CD4-positive, alpha-beta T cell treated with Interleukin-12 subunit alpha and Interleukin-12 subunit beta, for 1 hour (primary cell): ENCODE measurements around the gene PIK3C2A.

ENCODE experiments used
- DNase-seq: peaks from one replicate; pipeline ENCODE4 v3.0.0-alpha.2; 2020

Gene PIK3C2A

DNA sequence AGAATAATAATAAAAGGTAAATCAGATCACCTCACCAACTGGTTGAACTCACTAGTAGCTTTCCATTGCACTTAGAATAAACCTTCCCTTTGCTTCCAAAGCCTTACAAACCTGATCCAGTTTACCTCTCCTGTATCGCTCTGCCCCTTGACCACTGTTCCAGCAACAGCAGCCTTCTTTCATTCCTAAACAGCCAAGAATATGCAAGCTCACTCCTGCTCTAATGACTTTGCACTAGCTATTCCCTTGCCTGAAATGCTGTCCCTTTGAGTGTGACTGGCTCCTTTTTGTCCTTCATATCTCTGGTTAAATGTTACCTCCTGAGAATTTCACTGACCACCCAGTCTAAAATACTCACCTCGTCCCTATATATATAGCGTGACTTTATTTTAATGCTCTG, 9.6 kb upstream of the PIK3C2A start:
- DNase-seq: no peak

DNA sequence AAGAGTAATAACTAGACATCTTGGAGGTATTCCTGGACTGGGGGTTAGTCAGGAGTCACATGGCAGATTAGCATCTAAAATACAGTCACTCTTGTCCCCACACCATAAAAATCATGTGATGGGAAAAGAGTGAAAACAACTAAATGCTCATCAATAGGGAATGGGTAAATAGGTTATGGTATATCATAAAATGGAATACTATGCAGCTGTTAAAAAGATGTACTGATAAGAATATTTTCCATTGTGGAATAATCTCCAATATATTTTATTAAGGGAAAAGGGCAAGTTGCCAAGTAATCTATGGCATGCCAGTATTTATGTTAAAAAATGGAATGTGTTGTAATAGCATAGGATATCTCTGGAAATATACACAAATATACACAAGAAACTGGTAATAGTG, 6.6 kb upstream of the PIK3C2A start:
- DNase-seq: no peak

DNA sequence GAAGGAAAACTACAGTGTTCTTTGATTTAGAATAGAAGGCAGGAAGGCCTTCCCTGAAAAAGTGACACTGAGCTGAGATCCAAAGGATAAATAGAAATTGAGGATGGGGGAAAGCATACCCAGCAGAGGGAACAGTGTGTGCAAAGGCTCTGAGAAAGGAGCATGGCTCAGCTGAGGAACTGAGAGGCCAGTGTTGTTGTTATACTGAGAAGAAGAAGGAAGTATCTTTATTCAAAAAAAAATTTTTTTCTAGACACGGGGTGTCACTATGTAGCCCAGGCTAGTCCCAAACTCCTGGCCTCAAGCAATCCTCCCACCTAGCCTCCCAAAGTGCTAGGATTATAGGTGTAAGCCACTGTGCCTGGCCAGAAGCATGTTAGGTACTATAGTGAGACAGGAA, 3.5 kb upstream of the PIK3C2A start:
- DNase-seq: no peak

DNA sequence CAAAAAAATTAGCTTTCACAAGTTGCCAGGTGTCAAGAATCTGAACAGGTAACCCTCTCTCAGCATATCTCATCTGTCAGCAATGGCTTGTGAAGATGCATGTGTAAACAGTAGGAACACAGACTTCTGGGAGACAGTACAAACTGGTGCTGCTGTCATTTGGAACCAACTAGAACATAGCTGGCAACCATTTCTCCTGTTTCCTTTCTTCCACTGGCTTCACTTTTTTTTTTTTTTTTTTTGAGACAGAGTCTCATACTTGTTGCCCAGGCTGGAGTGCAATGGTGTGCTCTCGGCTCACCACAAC, 2.1 kb upstream of the PIK3C2A start:
- no peak for DNase-seq

DNA sequence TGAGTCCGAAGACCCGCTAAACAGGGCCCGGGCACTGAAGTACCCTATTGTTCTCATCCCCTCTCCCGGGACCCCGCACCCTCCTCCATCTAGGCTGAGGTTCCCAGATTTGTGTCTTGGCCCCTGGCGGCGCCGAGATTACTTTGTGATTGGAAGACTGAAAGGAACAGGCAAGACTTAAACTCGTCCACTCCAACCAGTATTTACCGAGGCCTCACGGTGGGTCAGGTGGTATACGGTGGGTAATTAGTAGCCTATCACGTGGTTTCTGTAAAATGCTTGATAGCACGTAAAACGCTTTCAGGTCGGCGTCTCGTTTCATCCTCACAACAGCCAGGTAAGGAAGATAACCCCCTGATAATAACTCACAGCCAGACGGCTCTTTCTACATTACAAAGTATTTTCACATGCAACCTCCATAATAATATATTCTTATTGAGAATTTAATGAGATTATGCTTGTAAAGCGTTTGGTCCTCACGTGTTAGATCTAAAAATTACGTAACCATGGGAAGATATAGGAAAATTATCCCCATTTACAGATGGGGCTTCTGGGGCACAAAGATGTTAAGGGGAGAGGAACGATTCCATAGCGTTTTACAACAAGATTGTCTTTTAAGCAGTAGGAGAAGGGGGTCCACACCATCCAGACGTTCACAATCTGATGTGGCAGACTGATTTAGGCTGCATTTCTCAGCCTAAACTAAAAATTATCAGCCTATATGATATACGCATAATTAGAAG, 642 bp upstream of the PIK3C2A start:
- peak; percentile 57 for DNase-seq

DNA sequence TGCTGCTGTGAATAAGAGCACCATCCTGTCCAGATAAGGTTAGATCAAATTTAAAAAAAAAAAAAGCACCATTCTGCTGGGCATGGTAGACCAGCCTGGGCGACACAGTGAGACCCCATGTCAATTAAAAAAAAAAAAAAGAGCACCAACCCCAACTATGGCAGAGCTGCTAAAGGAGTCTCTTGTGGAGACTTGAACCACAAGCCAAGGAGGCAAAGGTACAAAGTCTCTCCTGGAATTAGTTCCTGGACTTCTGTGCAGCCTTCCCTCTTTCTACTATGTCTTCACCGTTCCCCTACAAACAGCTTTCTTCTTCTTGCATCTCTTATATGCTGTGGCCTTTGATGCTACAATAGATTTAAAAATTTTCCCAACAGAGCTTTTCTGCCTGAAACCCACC, 1.3 kb downstream of the PIK3C2A start:
- no peak for DNase-seq

DNA sequence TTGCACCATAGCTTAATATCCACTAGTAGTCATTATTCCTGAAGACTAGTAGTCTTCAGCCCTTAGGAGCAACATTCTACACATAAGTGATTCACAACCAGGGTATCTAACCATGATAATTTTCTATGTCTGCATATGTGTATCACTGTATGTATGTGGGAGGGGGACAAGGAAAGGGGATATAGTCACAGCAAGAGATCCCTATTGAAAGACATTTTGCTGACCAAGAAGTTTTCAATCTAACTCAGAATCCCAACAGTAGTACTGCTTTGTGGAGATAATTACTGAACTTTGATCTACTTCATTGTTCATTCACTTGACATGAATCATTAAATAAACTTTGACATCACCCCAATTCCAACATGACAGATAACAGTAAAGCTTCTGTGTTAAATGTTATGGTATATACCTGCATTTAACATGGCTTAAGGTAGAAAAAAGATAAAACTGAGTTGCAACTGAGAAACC, 10.3 kb downstream of the PIK3C2A start:
- DNase-seq: no peak

DNA sequence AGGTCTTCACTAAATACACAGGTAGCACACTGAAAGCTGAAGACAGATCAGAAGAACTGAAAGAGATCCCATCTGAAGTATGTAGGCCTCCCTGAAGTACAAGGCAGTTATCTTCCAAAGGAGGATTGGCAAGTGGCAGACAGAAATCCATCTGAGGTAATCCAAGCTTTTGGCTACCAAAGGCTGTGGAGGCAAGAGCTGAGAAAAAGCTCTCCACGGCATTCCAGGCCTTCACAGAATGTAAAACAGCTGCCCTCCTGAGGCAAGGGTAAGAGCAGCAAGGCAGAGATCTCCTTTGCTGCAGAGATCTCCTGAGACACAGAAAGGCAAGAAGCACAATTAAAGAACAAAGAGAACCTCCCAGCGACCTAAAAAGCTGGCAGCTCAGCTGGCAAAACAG, 19.1 kb downstream of the PIK3C2A start:
- no peak for DNase-seq

DNA sequence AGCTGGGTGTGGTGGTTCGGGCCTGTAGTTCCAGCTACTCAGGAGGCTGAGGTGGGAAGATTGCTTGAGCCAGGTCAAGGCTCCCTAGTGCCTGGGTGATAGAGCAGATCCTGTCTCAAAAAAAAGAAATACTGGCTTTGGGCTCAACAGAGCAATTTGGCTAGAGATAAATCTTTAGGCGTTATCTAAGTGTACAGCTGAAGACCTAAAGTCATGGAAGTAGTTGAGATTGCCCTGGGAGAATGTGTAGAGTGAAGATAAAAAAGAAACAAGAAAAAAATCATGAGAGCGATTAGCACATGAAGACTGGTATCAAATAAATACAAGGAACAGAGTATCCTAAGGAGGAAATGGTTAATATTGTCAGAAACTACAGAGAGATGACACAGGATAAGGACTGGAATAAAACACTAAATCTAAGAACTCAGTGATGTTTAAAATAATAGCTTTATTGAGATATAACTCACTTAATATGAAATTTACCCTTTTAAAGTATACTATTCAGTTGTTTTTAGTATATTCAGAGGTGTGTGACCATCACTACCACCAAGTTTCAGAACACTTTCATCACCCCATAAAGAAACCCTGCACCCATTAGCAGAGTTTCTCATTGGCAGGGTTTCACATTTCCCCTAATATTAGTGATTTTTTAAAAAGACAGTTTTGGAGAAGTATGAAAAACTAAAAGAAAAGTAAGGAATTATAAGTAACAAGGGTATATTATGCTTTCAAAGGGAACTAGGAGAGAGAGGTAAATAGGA, 20.7 kb downstream of the PIK3C2A start:
- DNase-seq: no peak

DNA sequence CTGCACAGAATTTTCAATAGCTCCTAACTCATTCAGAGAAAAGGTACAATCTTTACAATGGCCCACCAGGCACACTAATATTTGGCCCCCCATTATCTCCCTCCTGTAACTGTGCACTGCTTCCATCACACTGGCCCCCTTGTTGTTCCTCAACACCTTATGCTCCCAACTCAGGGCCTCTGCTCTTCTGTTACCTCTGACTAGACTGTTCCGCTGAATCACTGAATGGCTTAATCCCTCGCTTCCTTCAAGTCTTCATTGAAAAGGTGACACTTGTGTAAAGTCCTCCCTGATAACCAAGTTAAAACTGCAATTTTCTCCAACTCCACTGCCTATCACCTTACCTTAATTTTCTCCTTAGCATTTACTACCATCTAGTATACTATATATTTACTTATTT, 21.8 kb downstream of the PIK3C2A start:
- DNase-seq: no peak

DNA sequence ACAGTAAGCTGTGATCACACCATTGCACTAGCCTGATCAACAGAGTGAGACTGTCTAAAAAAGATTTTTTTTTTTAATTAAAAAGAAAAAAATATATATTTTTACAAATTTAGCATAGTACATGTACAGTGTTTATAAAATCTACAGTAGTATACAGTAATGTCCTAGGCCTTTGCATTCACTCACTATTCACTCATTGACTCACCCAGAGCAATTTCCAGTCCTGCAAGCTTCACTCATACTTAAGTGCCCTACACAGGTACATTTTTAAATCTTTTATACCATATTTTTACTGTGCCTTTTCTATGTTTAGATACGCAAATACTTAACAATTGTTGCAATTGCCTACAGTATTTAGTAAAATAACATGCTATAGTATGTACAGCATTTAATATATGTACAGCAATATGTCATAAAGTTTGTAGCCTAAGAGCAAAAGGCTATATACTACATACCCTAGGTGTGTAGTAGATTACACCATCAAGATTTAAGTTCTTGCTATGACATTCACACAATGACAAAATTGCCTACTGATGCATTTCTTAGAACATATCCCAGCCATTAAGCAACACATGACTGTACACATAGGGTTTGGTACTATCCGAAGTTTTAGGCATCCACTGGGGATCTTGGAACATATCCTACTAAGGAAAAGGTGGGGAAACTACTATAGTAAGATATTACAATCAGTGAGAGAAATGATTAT, 22.8 kb downstream of the PIK3C2A start:
- no peak for DNase-seq

DNA sequence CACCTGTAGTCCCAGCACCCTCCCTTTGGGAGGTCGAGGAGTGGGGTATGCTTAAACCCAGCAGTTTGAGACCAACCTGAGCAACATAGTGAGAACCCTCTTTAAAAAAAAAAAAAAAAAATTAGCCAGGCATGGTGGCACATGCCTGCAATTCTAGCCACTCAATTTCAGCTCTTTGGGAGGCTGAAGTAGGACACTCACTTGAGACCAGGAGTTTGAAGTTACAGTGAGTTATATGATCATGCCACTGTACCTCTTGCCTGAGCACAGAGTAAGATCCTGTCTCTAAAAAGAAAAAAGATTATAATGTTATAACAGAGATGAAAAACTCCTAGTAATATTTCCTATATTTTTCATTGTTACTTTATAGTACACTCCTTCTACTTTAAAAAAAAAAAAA, 23.9 kb downstream of the PIK3C2A start:
- DNase-seq: no peak

DNA sequence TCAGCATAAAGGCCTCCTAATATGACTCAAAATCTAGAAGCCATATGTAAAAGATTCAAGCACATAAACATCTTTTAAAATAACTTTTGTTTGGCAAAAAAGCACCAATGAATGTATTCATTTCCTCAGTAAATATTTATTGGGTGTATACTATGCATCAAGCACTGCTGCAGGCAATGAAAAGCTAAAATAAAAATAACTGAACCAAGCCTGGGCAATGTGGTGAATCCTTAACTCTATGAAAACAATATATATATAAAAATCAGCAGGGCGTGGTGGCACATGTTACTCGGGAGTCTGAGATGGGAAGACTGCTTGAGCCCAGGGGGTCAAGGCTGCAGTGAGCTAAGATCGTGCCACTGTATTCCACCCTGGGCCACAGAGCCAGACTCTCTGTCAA, 27.8 kb downstream of the PIK3C2A start:
- no peak for DNase-seq

DNA sequence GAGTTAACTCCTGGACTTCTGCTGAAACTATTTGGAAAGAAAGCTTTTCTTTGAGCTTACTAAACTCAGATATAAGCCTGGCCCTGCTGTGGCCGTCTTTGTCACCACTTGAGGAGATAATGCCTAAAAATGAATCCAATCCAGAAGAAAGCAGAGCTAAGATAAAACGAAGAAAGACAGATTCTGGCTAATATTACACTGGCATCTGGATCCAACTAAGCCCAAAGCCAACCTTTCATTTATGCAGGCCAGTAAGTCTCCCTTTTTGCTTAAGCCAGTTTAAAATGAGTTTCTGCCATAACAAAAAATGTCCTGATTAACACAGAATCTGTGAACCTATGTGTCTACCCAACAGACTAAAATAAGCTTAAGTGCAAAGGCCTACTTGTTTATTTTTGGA, 34.5 kb downstream of the PIK3C2A start:
- DNase-seq: no peak

DNA sequence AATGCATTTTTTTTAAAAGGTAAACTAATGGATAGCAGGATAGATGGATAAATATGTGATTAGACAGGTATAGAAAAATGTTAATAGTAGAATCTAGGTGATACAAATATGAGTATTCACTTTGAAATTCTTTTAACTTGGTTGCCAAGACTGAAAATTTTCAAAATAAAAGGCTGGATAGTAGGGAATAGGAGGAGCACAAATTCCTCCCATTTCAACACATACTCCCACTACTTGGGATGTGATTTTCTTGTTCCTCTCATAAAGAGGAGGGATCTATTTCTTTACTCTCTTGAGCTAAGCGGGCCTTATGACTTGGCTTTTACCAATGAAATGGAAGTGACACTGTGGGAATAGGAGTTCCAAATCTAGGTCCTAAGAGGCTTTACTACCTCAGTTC, 35.9 kb downstream of the PIK3C2A start:
- DNase-seq: no peak

DNA sequence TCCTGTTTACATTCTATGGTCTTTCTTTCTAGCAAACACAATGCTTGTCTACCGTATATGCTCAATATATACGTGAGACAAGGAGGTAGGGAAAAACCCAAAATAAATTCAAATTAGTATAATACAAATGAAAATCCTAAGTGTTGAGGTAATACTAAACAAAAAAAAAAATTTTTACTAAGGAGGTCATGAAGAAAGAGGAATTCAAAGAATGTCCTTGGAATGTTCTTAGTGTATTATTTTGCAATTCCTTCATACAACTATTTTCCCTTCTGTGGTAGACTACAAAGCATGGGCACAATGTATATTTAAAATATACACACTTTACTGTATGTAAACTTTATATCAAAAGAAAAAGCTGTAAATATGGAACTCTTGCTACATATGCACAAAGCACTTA, 36.4 kb downstream of the PIK3C2A start:
- DNase-seq: no peak

DNA sequence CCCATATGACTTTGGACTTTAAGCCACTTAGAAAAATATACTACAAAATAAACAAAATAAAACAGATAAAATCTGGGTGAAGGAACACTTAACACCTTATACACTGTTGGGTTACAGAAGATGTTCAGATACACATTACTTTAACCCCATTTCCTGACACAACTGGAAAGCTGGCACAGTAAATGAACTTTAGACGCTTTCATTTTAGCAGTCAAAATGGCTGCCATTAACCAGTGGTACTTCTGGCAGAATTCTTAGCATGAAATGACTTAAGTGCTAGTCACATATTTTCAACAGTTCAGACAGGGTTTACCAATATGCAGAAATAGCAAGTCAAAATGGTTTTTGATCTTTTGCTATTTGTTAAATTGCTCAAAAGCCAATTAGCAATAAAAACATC, 37.9 kb downstream of the PIK3C2A start:
- DNase-seq: no peak

DNA sequence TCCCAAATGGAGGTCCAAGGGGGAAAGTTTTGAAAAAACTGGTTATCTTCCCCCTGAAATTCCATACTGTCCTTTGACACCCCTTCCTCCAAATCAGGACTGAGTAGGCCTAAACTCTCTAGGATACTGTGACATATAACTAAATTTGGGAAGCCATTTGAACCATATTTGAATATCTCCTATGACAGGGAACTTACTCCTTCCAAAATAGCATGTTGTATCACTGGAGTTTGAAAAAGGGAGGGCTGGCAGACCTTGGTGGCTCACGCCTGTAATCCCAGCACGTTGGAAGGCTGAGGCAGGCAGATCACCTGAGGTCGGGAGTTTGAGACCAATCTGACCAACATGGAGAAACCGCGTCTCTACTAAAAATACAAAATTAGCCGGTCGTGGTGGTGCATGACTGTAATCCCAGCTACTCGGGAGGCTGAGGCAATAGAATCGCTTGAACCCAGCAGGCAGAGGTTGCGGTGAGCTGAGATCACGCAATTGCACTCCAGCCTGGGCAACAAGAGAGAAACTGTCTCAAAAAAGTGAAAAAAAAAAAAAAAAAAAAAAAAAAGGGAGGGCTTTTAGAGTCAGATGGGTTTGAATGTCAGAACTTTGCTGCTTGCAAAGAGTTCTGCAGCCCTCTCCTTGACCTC, 42.4 kb downstream of the PIK3C2A start:
- DNase-seq: no peak

DNA sequence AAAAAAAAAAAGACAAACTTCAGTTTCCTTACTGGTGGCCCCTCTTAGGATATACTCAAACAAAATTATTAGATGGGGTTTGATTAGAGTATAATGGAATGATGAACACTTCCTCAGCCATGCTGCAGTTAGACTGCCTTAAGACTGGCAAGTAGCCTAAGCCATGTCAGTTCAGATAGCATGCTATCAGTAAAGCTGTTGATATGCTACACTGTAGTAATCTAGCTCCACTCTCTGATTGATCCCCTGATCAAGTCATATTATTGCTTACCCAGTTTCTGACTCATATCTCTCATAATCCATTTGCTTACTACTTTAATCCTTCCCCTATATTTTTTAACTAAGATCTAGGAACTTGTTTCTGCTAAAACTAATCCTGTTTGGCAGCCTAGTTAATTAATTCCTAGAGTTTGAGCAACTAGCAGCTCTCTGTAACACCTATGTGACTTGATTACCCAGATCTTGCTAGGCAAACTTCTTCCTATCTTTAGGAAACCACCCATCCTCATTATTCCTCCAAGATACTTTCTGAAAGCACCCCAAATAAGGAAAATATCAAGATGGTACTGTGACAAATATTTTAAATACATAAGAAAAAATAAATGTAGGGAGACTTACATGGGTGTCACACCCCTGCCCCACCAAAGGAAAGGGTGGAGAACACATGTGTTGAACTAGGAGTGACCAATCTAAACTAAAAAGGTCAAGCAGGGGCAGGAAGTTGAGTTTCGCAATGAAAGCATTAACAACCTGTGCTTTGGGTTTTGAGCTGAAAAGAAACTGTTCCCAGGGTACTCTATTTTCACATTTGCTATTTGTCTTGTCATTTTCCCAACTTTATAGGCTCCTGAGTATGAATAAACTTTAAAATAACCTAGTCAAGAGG, 43.2 kb downstream of the PIK3C2A start:
- DNase-seq: no peak

DNA sequence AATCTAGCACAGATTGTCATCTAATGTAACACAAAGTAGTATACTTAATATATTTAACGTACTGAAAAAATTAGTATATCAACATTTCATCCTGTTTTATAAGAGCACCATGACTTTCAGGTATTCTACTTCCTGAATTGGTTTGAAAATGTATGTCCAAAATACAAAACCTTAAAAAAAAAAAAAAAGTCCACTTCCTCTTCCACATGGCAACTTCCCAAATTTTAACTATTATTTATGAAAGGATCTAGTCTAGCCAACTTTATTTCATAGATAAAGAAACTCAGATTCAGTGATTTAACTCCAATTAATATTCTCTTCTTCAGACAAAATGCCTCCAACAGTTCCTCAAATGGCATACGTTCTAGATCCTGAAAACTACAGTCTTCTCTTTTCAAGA, 44.0 kb downstream of the PIK3C2A start:
- no peak for DNase-seq

DNA sequence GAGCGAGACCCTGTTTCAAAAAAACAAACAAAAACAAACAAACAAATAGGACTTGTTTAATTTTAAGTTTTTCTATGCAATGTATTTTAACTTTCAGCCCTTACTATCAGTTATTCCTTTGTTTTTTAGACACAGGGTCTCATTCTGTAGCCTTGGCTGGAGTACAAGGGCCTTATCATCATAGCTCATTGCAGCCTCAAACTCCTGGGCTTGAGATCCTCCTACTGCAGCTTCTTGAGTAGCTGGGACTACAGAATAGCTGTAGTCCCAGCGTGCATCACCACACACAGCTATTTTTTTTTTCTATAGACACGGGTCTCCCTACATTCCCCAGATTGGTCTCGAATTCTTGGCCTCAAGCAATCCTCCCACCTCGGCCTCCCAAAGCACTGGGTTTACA, 44.5 kb downstream of the PIK3C2A start:
- DNase-seq: no peak

DNA sequence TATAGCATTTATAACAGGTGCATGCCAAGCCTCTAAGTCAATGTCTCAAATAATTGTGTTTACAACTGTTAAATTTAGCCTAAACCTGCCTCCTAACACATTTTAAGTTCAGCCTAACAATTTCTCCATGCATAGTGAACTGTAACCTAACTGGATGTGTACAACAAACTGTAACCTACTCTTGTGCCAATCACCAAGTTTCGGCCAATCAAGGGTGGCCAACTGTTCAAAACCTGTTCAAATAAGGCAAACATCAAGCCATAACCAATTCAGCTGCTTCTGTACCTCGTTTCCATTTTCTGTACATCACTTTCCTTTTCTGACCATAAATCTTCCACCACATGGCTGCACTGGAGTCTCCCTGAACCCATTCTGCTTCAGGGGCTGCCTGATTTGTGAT, 45.4 kb downstream of the PIK3C2A start:
- DNase-seq: no peak

DNA sequence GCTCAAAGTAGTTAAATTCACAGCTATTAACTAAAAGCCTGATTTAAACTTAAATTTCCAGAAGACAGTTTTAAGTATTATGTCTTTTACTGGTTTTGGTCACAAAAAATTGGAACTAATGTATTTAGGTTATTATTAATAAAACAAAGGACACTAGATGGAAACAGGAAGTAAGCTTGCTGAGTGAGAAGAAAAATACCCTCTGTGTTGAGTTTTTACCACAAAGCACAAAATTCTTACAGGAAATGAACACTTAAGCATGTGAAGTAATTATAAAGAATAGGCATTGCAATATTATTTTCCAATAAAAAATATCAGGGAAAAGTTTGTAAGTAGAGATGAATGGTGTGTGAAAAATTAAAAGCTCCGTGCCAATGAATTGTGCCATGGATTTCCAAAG, 46.3 kb downstream of the PIK3C2A start:
- DNase-seq: peak; percentile 9
